Measurements from ENCODE around the gene HSPBP1.

HSPBP1 gene

GRCh38 chr19:55252760-55253663 lies 26.9 kb downstream of the HSPBP1 start:
- peak; percentile 56 for DNase-seq

GRCh38 chr19:55251341-55252081 lies 28.4 kb downstream of the HSPBP1 start:
- peak; percentile 90 for DNase-seq

GRCh38 chr19:55250262-55251036 lies 29.5 kb downstream of the HSPBP1 start:
- DNase-seq, result no peak

GRCh38 chr19:55249841-55250240 lies 30.1 kb downstream of the HSPBP1 start:
- no peak for DNase-seq

GRCh38 chr19:55248704-55249103 lies 31.2 kb downstream of the HSPBP1 start:
- peak; percentile 41 for DNase-seq

GRCh38 chr19:55248166-55248675 lies 31.7 kb downstream of the HSPBP1 start:
- no peak for DNase-seq

- DNase-seq, result no peak
Measured at GRCh38 chr19:55247621-55248099, 32.2 kb downstream of the HSPBP1 start.

GRCh38 chr19:55246462-55247451 lies 33.2 kb downstream of the HSPBP1 start:
- no peak for DNase-seq

GRCh38 chr19:55245236-55245904 lies 34.5 kb downstream of the HSPBP1 start:
- no peak for DNase-seq

GRCh38 chr19:55244004-55244680 lies 35.8 kb downstream of the HSPBP1 start:
- no peak for DNase-seq

- no peak for DNase-seq
Measured at GRCh38 chr19:55242517-55242916, 37.4 kb downstream of the HSPBP1 start.

- DNase-seq, result no peak
Measured at GRCh38 chr19:55241935-55242464, 37.9 kb downstream of the HSPBP1 start.

- DNase-seq, result no peak
Measured at GRCh38 chr19:55241143-55241934, 38.6 kb downstream of the HSPBP1 start.

GRCh38 chr19:55240713-55241020 lies 39.2 kb downstream of the HSPBP1 start:
- no peak for DNase-seq

- no peak for DNase-seq
Measured at GRCh38 chr19:55239004-55239403, 40.9 kb downstream of the HSPBP1 start.

GRCh38 chr19:55238030-55238429 lies 41.9 kb downstream of the HSPBP1 start:
- DNase-seq, result no peak

- no peak for DNase-seq
Measured at GRCh38 chr19:55232986-55233385, 46.9 kb downstream of the HSPBP1 start.

GRCh38 chr19:55232286-55232602 lies 47.7 kb downstream of the HSPBP1 start:
- DNase-seq, result no peak

Data from hematopoietic multipotent progenitor cell treated with erythropoietin and hydrocortisone succinate and interleukin-3 and kit ligand, for 6 days (in vitro differentiated cells).